Gastroesophageal sphincter (tissue), 4 donors: ENCODE results near the gene ABHD2. TPM values are rescaled to one million over a fixed set of nuclear protein-coding genes. Genes with fewer than 3 reads are reported as not detected.

ENCODE experiments used
- ATAC-seq: fragments of 150-250 bp; one replicate; pipeline ENCODE4 v1.9.1; 2016; ENCODE audit warnings: mild to moderate bottlenecking, moderate library complexity
- H3K27ac ChIP-seq, 4 donors: fragments of 200-600 bp; sonication (generic) in 3 of 4; 1 replicate in 3 of 4; 2 replicates in 1 of 4; pipeline ENCODE4 v1.5.1; 2016 to 2019
- H3K27me3 ChIP-seq: fragments of 200-600 bp; sonication (generic); one replicate; pipeline ENCODE4 v1.5.1; 2019
- H3K36me3 ChIP-seq, 2 donors: fragments of 200-600 bp; sonication (generic); one replicate each; pipeline ENCODE4 v1.5.1; 2019; ENCODE audit warnings: control low read depth in 1 of 2
- H3K4me1 ChIP-seq, 3 donors: fragments of 200-600 bp; sonication (generic); 1 replicate in 2 of 3; 2 replicates in 1 of 3; pipeline ENCODE4 v1.5.1; 2016 to 2019; ENCODE audit warnings: control low read depth in 2 of 3
- H3K4me3 ChIP-seq, 2 donors: fragments of 200-600 bp; sonication (generic); one replicate each; pipeline ENCODE4 v1.5.1; 2019; ENCODE audit warnings: mild to moderate bottlenecking in 1 of 2, moderate library complexity in 1 of 2
- H3K9me3 ChIP-seq, 3 donors: fragments of 200-600 bp; sonication (generic); one replicate each; pipeline ENCODE4 v1.5.1; 2017 to 2019; ENCODE audit warnings: control low read depth in 2 of 3
- CTCF ChIP-seq, 4 experiments: fragments of 200-600 bp in 2 of 4; fragments of 450-650 bp in 2 of 4; sonication (generic) in 1 of 4; IDR thresholded peaks; one replicate each; pipeline ENCODE4 v1.5.1; 2017 to 2019; ENCODE audit warnings: antibody characterized with exemption in 4 of 4, mild to moderate bottlenecking in 2 of 4, moderate library complexity in 2 of 4
- EP300 ChIP-seq: sonication (generic); formaldehyde crosslinking; IDR thresholded peaks from one replicate; pipeline ENCODE4 v1.6.1; 2017; ENCODE audit warnings: antibody characterized with exemption, mild to moderate bottlenecking
- POLR2A ChIP-seq, 2 donors: fragments of 450-650 bp; IDR thresholded peaks; one replicate each; pipeline ENCODE4 v1.6.1; 2017; ENCODE audit warnings: antibody characterized with exemption in 2 of 2, mild to moderate bottlenecking in 2 of 2, moderate library complexity in 1 of 2
- POLR2AphosphoS5 ChIP-seq: sonication (generic); formaldehyde crosslinking; IDR thresholded peaks from one replicate; pipeline ENCODE4 v1.6.1; 2017; ENCODE audit warnings: antibody characterized with exemption
- whole genome bisulfite sequencing, 2 donors: methylation state at CpG; one replicate each; pipeline ENCODE4 v1.1.5; 2018; ENCODE audit warnings: low coverage in 1 of 2; 5-methylcytosine and 5-hydroxymethylcytosine counted together
- total RNA-seq, 4 donors: library from RNA; depleted of rRNA; stranded (reverse); fragments of >200 nt; gene quantifications; one replicate each; pipeline ENCODE4 v1.1.0, GENCODE V29; 2016

The ABHD2 gene
- total RNA-seq, 4 donors from 2014 or later, result 54.6 to 108 (median 75.9) TPM

GRCh38 chr15:89148126-89148525 lies 59.9 kb downstream of the ABHD2 start:
- WGBS, 2 donors, result 61 to 65% methylated on average over 2 of the region's 2 CpGs
- Histone ChIP-seq H3K9me3 (no peaks in the 10 kb centered on the region), H3K27me3 (no peaks in the 10 kb centered on the region), H3K27ac (no peak overlapping the region), H3K4me1 (peaks cover 0 to 39% (median 2%) of the 10 kb centered on the region in 3 donors), H3K4me3 (no peak overlapping the region), H3K36me3 (peaks cover 0 to 18% of the 10 kb centered on the region in 2 donors)
- TF ChIP-seq CTCF (IDR thresholded peaks at IDR 0.05), result no peak
- TF ChIP-seq EP300, result no peak
- no peak for TF ChIP-seq POLR2AphosphoS5
- no peak for TF ChIP-seq POLR2A (IDR thresholded peaks at IDR 0.05)
- ATAC-seq, result no peak

- Histone ChIP-seq H3K4me1 (peaks cover 0 to 24% (median 0%) of the 10 kb centered on the region in 3 donors), H3K4me3 (no peak overlapping the region), H3K27me3 (no peaks in the 10 kb centered on the region), H3K36me3 (peaks cover 0 to 33% of the 10 kb centered on the region in 2 donors), H3K27ac (no peak overlapping the region), H3K9me3 (no peaks in the 10 kb centered on the region)
- no peak for ATAC-seq
- 78 to 87% methylated on average over 4 to 5 of the region's 7 CpGs for WGBS, 2 donors
- TF ChIP-seq POLR2AphosphoS5, result no peak
- TF ChIP-seq CTCF (IDR thresholded peaks at IDR 0.05), result no peak
- TF ChIP-seq EP300, result no peak
- TF ChIP-seq POLR2A (IDR thresholded peaks at IDR 0.05), result no peak
Measured at GRCh38 chr15:89149501-89150101, 61.3 kb downstream of the ABHD2 start.

- Histone ChIP-seq H3K4me1 (peaks cover 0 to 24% (median 0%) of the 10 kb centered on the region in 3 donors), H3K9me3 (no peaks in the 10 kb centered on the region), H3K27ac (no peak overlapping the region), H3K27me3 (no peaks in the 10 kb centered on the region), H3K36me3 (peaks cover 0 to 40% of the 10 kb centered on the region in 2 donors), H3K4me3 (no peak overlapping the region)
- no peak for TF ChIP-seq EP300
- no peak for TF ChIP-seq CTCF (IDR thresholded peaks at IDR 0.05)
- TF ChIP-seq POLR2AphosphoS5, result no peak
- no peak for TF ChIP-seq POLR2A (IDR thresholded peaks at IDR 0.05)
- 91 to 92% methylated on average over 2 to 3 of the region's 3 CpGs for WGBS, 2 donors
- no peak for ATAC-seq
Measured at GRCh38 chr15:89150287-89150686, 62.0 kb downstream of the ABHD2 start.

GRCh38 chr15:89150762-89151664 lies 62.8 kb downstream of the ABHD2 start:
- Histone ChIP-seq H3K9me3 (no peaks in the 10 kb centered on the region), H3K27ac (peak overlapping the region in 2 of 4 donors; percentile 4 to 37), H3K27me3 (no peaks in the 10 kb centered on the region), H3K4me3 (no peak overlapping the region), H3K36me3 (peaks cover 0 to 47% of the 10 kb centered on the region in 2 donors), H3K4me1 (peaks cover 0 to 24% (median 0%) of the 10 kb centered on the region in 3 donors)
- WGBS, 2 donors, result 60 to 61% methylated on average over 10 to 12 of the region's 12 CpGs
- TF ChIP-seq POLR2AphosphoS5, result peak; percentile 10
- TF ChIP-seq CTCF (IDR thresholded peaks at IDR 0.05), result no peak
- no peak for ATAC-seq
